DOHH2 (cell line): ENCODE measurements around the gene LRCH1.

ENCODE experiments used
- CTCF ChIP-seq: fragments of 200-600 bp; sonication (generic); IDR thresholded peaks from one replicate; pipeline ENCODE4 v1.5.1; 2014; ENCODE audit warnings: antibody characterized with exemption, mild to moderate bottlenecking, low read depth, low read length; ENCODE audit not compliant: poor library complexity, severe bottlenecking
- EZH2phosphoT487 ChIP-seq: fragments of 200-600 bp; sonication (generic); IDR thresholded peaks from 2 replicates; pipeline ENCODE4 v1.6.1; 2017; ENCODE audit warnings: borderline replicate concordance, mild to moderate bottlenecking, antibody characterized with exemption, low read length, moderate library complexity, mixed read lengths

GRCh38 chr13:46639033-46639981, 86.3 kb downstream of the LRCH1 start:
- TF ChIP-seq CTCF (no peak), EZH2phosphoT487 (no peak)
